Astrocyte of the spinal cord (primary cell): Measurements from ENCODE around the gene FKBP8.

Experiments used
- DNase-seq: peaks from one replicate; pipeline ENCODE4 v3.0.0; 2011; ENCODE audit warnings: low read depth, low spot score
- H3K4me3 ChIP-seq: 2 replicates; pipeline ENCODE4 v1.5.1; 2011; ENCODE audit warnings: low read depth, mild to moderate bottlenecking, low read length, moderate library complexity
- CTCF ChIP-seq: IDR thresholded peaks from 2 replicates; pipeline ENCODE4 v1.5.1; 2012; ENCODE audit warnings: low read depth, mild to moderate bottlenecking, low read length, inconsistent platforms
- in situ Hi-C: cut with HindIII; loops from 2 replicates; pipeline ENCODE4 v1.10.0; 2017; ENCODE audit warnings: low sequenced_read_pairs

FKBP8 gene

GRCh38 chr19:18558604-18559003, 15.2 kb upstream of the FKBP8 start:
- H3K4me3 ChIP-seq: peak overlapping the region; percentile 100
- no peak for DNase-seq
- TF ChIP-seq CTCF: no peak
- in situ Hi-C loops: no loop called here

GRCh38 chr19:18558202-18558555, 14.8 kb upstream of the FKBP8 start:
- peak; percentile 9 for DNase-seq
- in situ Hi-C loops: no loop called here
- no peak for TF ChIP-seq CTCF
- peak overlapping the region; percentile 100 for H3K4me3 ChIP-seq

- in situ Hi-C loops: no loop called here
- DNase-seq: peak; percentile 99
- TF ChIP-seq CTCF: no peak
- H3K4me3 ChIP-seq: peak within 1 kb of the TSS; percentile 100
These were observed 14.2 kb upstream of the FKBP8 start, which contains the start of gene KXD1 for GRCh38 chr19:18557411-18558201. KXD1 (plus strand) TSS chr19:18557870; CDS start chr19:18562057, 4,187 bp downstream.

GRCh38 chr19:18551631-18552030, 8.3 kb upstream of the FKBP8 start:
- no peak for TF ChIP-seq CTCF
- no peak for DNase-seq
- in situ Hi-C loops: no loop called here
- no peak overlapping the region for H3K4me3 ChIP-seq

- DNase-seq: peak; percentile 55
- TF ChIP-seq CTCF: no peak
- H3K4me3 ChIP-seq: peak overlapping the region; percentile 34
- in situ Hi-C loops: no loop called here
These were observed 572 bp upstream of the FKBP8 start for GRCh38 chr19:18543814-18544475.

GRCh38 chr19:18541992-18542940, 1.1 kb downstream of the FKBP8 start:
- DNase-seq: no peak
- peak overlapping the region; percentile 64 for H3K4me3 ChIP-seq
- no peak for TF ChIP-seq CTCF
- in situ Hi-C loops: no loop called here
